Neural progenitor cell (in vitro differentiated cells): ENCODE measurements around the gene ADARB2.

Experiments used
- CTCF ChIP-seq: fragments of 200-600 bp; sonication (generic); IDR thresholded peaks from 2 replicates; pipeline ENCODE4 v1.5.1; 2017; ENCODE audit warnings: antibody characterized with exemption, mild to moderate bottlenecking
- EZH2 ChIP-seq: fragments of 200-600 bp; sonication (generic); IDR thresholded peaks from 2 replicates; pipeline ENCODE4 v1.6.1; 2017; ENCODE audit warnings: antibody characterized with exemption, mild to moderate bottlenecking, moderate library complexity
- EZH2phosphoT487 ChIP-seq: fragments of 200-600 bp; sonication (generic); IDR thresholded peaks from 2 replicates; pipeline ENCODE4 v1.6.1; 2017; ENCODE audit warnings: antibody characterized with exemption

DNA sequence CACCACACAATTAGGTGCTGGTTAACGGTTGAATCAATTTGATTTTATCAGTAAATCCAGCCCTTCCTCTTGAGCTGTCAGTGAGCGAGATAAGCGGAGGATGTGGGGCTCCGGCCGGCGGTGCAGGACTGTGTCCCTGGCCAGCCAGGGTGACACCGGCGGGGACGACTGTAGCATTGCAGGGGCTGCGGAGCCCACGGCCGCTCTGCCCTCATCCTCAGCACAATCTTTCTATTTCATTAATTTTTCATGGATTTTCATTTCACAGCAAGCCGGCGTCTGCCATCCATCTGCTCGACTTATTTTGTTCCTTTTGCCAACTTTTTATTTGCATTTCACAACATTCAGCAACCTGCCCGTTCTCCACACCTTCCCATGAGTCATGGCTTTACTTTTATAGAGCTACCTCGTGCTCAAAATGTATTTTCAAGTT lies 4.7 kb downstream of the ADARB2 start:
- TF ChIP-seq EZH2 (no peak), CTCF (no peak), EZH2phosphoT487 (no peak)
